Endothelial cell of umbilical vein (primary cell): Measurements from ENCODE around the gene WWC1. TPM values are rescaled to one million over a fixed set of nuclear protein-coding genes. Genes with fewer than 3 reads are reported as not detected.

Experiments
- BruUV-seq: library from RNA; stranded (reverse); fragments of 400-500 nt; replicated peaks from 2 replicates; lab custom pipeline; 2021; lab: Mats Ljungman, UMichigan
- CTCF ChIA-PET: fragments of 300-600, 350-600 bp; sonication (Branson Sonifier 250); formaldehyde crosslinking; loops from one replicate; lab custom pipeline; 2021; ENCODE audit warnings: antibody characterized with exemption, inconsistent platforms; lab: Charles Lee
- POLR2A ChIA-PET: fragments of 300-600, 350-600 bp; sonication (Branson Sonifier 250); formaldehyde crosslinking; loops from one replicate; lab custom pipeline; 2021; ENCODE audit warnings: antibody characterized with exemption, inconsistent platforms; lab: Charles Lee
- DNase-seq: peaks from one replicate; pipeline ENCODE4 v3.0.0-alpha.2; 2011; ENCODE audit warnings: low read depth, low spot score
- FAIRE-seq: peaks from 2 replicates; lab custom pipeline; 2011; peaks lifted over from hg19 to GRCh38; lab: Jason Lieb, UNC
- H2AFZ ChIP-seq: 2 replicates; pipeline ENCODE4 v1.6.0; 2012; ENCODE audit warnings: low read depth, low read length, control low read depth, inconsistent platforms
- H3K27ac ChIP-seq: 2 replicates; pipeline ENCODE4 v1.5.1; 2011; ENCODE audit warnings: low read depth, mild to moderate bottlenecking, control low read depth, low read length, moderate library complexity; ENCODE audit not compliant: insufficient read depth
- H3K27me3 ChIP-seq, 2 experiments: 2 replicates each; pipeline versions ENCODE4 v1.6.0 to v1.6.1; 2011; ENCODE audit warnings: low read length in 2 of 2, mixed read lengths in 1 of 2; ENCODE audit not compliant: control insufficient read depth in 2 of 2, insufficient read depth in 2 of 2
- H3K36me3 ChIP-seq, 2 experiments: 2 replicates in 1 of 2; 3 replicates in 1 of 2; pipeline ENCODE4 v1.5.1; 2011; ENCODE audit warnings: low read length in 2 of 2, mild to moderate bottlenecking in 1 of 2, moderate library complexity in 1 of 2; ENCODE audit not compliant: control insufficient read depth in 2 of 2, insufficient read depth in 2 of 2; ENCODE audit errors: extremely low read depth in 1 of 2
- H3K4me1 ChIP-seq: 3 replicates; pipeline ENCODE4 v1.5.1; 2011; ENCODE audit warnings: mild to moderate bottlenecking, low read length; ENCODE audit not compliant: control insufficient read depth, insufficient read depth; ENCODE audit errors: extremely low read depth
- H3K4me2 ChIP-seq: 2 replicates; pipeline ENCODE4 v1.6.1; 2011; ENCODE audit warnings: low read length, control low read depth, mixed read lengths; ENCODE audit not compliant: insufficient read depth
- H3K4me3 ChIP-seq, 3 experiments: fragments of 200-600 bp in 1 of 3; sonication (generic), shearing (Covaris generic) in 1 of 3; replicated peaks in 1 of 3; 2 replicates each; pipeline ENCODE4 v1.5.1; 2011 to 2016; ENCODE audit warnings: control low read depth in 3 of 3, low read length in 3 of 3, mild to moderate bottlenecking in 2 of 3, inconsistent platforms in 1 of 3, low read depth in 1 of 3, moderate library complexity in 1 of 3; ENCODE audit not compliant: insufficient read depth in 1 of 3
- H3K79me2 ChIP-seq: 2 replicates; pipeline ENCODE4 v1.6.0; 2012; ENCODE audit warnings: low read length, inconsistent platforms; ENCODE audit not compliant: control insufficient read depth, insufficient read depth
- H3K9ac ChIP-seq: replicated peaks from 2 replicates; pipeline ENCODE3; 2011; ENCODE audit warnings: low read length, control low read depth; ENCODE audit not compliant: insufficient read depth; ENCODE audit errors: extremely low read depth
- H3K9me1 ChIP-seq: replicated peaks from 3 replicates; pipeline ENCODE4 v1.6.0; 2011; ENCODE audit warnings: mild to moderate bottlenecking, low read length; ENCODE audit not compliant: control insufficient read depth, insufficient read depth; ENCODE audit errors: extremely low read depth
- H3K9me3 ChIP-seq: replicated peaks from 2 replicates; pipeline ENCODE4 v1.5.1; 2012; ENCODE audit warnings: low read length, inconsistent platforms; ENCODE audit not compliant: control insufficient read depth, insufficient read depth
- H4K20me1 ChIP-seq: replicated peaks from 2 replicates; pipeline ENCODE3; 2011; ENCODE audit warnings: mild to moderate bottlenecking, low read length; ENCODE audit not compliant: control insufficient read depth, insufficient read depth; ENCODE audit errors: extremely low read depth
- CTCF ChIP-seq, 2 donors: IDR thresholded peaks; 1 replicate in 1 of 2; 2 replicates in 1 of 2; pipeline ENCODE4 v1.5.1; 2011; ENCODE audit warnings: low read length in 2 of 2, mild to moderate bottlenecking in 2 of 2, moderate library complexity in 2 of 2, control low read depth in 1 of 2, inconsistent platforms in 1 of 2, low read depth in 1 of 2; ENCODE audit not compliant: insufficient read depth in 1 of 2; ENCODE audit errors: extremely low read depth in 1 of 2
- EZH2 ChIP-seq: IDR thresholded peaks from 2 replicates; pipeline ENCODE4 v1.6.1; 2012; ENCODE audit warnings: borderline replicate concordance, low read depth, mild to moderate bottlenecking, moderate library complexity, low read length, inconsistent platforms; ENCODE audit not compliant: severe bottlenecking
- FOS ChIP-seq: IDR thresholded peaks from 2 replicates; pipeline ENCODE4 v1.6.1; 2011; ENCODE audit warnings: mild to moderate bottlenecking, low read length, moderate library complexity, borderline replicate concordance; ENCODE audit not compliant: insufficient read depth
- GATA2 ChIP-seq: IDR thresholded peaks from 2 replicates; pipeline ENCODE4 v1.7.0; 2011; ENCODE audit warnings: low read depth, mild to moderate bottlenecking, moderate library complexity, mixed read lengths, low read length; ENCODE audit not compliant: insufficient read length, insufficient read depth
- JUN ChIP-seq: IDR thresholded peaks from 2 replicates; pipeline ENCODE4 v1.6.1; 2011; ENCODE audit warnings: borderline replicate concordance, low read depth; ENCODE audit not compliant: insufficient read length, insufficient read depth
- MAX ChIP-seq: IDR thresholded peaks from 2 replicates; pipeline ENCODE4 v1.6.1; 2011; ENCODE audit not compliant: insufficient read depth, insufficient read length
- MYC ChIP-seq: IDR thresholded peaks from one replicate; pipeline ENCODE4 v1.6.1; 2011; ENCODE audit warnings: mild to moderate bottlenecking, low read depth, low read length
- POLR2A ChIP-seq: IDR thresholded peaks from 2 replicates; pipeline ENCODE4 v1.6.1; 2012; ENCODE audit warnings: low read depth, mild to moderate bottlenecking, control low read depth, low read length
- POLR2AphosphoS5 ChIP-seq: IDR thresholded peaks from 2 replicates; pipeline ENCODE4 v1.6.1; 2012; ENCODE audit warnings: low read depth, mild to moderate bottlenecking, control low read depth, low read length, moderate library complexity; ENCODE audit not compliant: insufficient read depth
- dilution Hi-C: fragments of 300-500 bp; cut with MboI; formaldehyde crosslinking; loops from one replicate; pipeline ENCODE4 v1.15.0; 2019; ENCODE audit warnings: low sequenced_read_pairs; ENCODE audit not compliant: extremely low pct_ligation_motif_present
- intact Hi-C: fragments of 100-400 bp; cut with micrococcal nuclease; formaldehyde crosslinking; loops from one replicate; pipeline ENCODE4 v1.10.0; 2022
- polyA plus RNA-seq, 4 experiments: library from polyadenylated mRNA; depleted of rRNA in 3 of 4; stranded (reverse) in 3 of 4; unstranded in 1 of 4; fragments of >200 nt; gene quantifications; 2 replicates each; pipeline versions ENCODE4 v1.2.1 to v1.2.3, GENCODE V29; 2011 to 2012; ENCODE audit warnings: missing spikeins in 1 of 4
- total RNA-seq: library from RNA; stranded (reverse); gene quantifications from 2 replicates; pipeline ENCODE4 v1.2.3, GENCODE V29; 2021

Gene WWC1
- total and polyA plus RNA-seq, 2 donors (not counting 3 experiments of a cell fraction or from before 2014, with no cell fraction given) = 0.03 to 0.91 TPM

DNA sequence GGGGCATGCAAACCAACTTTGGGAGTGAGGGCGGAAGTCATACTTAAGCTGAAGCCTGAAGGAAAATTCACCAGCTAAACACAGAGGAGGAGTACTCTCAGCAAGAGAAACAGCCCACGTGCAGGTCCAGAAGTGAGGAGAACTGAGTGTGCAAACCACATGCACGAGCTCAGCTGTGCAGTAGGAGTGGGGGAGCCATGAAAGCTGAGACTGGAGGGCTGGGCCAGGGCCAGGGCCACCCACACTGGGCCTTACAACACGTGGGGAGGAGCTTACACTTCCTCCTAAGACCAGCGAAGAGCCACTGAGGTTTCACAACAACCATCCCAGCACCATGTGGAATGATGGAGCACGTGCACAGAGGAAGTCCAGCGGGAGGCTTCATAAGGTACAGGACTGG is 9.3 kb upstream of the WWC1 start:
- Histone ChIP-seq H3K27me3 (peaks cover 0 to 6% of the 10 kb centered on the region in 2 experiments), H3K4me2 (no peak overlapping the region), H2AFZ (no peak overlapping the region), H3K27ac (no peak overlapping the region), H3K9me3 (no peaks in the 10 kb centered on the region), H3K4me1 (no peaks in the 10 kb centered on the region), H4K20me1 (no peaks in the 10 kb centered on the region), H3K79me2 (no peaks in the 10 kb centered on the region), H3K9ac (no peak overlapping the region), H3K9me1 (no peaks in the 10 kb centered on the region), H3K36me3 (no peaks in the 10 kb centered on the region), H3K4me3 (no peak overlapping the region)
- BruUV-seq = no TSS peak
- FAIRE-seq = no peak
- intact Hi-C loops = no loop called here
- CTCF ChIA-PET = interaction anchor here (1.9 kb wide), 1 partner anchor 13 kb away, joined by 7 read pairs; no protein-coding TSS in a partner anchor
- POLR2A ChIA-PET = no interaction called here
- dilution Hi-C loops = no loop called here
- no peak for DNase-seq
- TF ChIP-seq MYC (no peak), EZH2 (no peak), FOS (no peak), GATA2 (no peak), POLR2A (no peak), JUN (no peak), CTCF (IDR thresholded peaks at IDR 0.05; ENCODE audit: extremely low read depth in 1 of 2, insufficient read depth in 1 of 2, low read depth in 1 of 2, low read length in 2 of 2) (no peak), POLR2AphosphoS5 (no peak), MAX (no peak)
